ENCODE results near the gene FAM156A.
"Not testable (repeated sequence)": the region's sequence is repeated elsewhere in the genome, so short reads cannot be mapped to it uniquely, and the experiment has no call there.

FAM156A gene

GRCh38 chrX:52958113-52958959, at the start of gene FAM156A:
Gene FAM156A, minus strand, starts transcription at chrX:52958518. Its CDS starts 9,930 bp downstream, at chrX:52948588.
- not testable (repeated sequence) for DNase-seq

- DNase-seq, result no peak
Observed at GRCh38 chrX:53005327-53005726, 47.0 kb upstream of the FAM156A start.

- DNase-seq, result no peak
Observed at GRCh38 chrX:53004811-53005210, 46.5 kb upstream of the FAM156A start.

- no peak for DNase-seq
Observed at GRCh38 chrX:53004038-53004437, 45.7 kb upstream of the FAM156A start.

- DNase-seq, result no peak
Observed at GRCh38 chrX:53003111-53003510, 44.8 kb upstream of the FAM156A start.

GRCh38 chrX:53001958-53002357, 43.6 kb upstream of the FAM156A start:
- DNase-seq, result no peak

GRCh38 chrX:53000447-53001135, 42.3 kb upstream of the FAM156A start:
- no peak for DNase-seq

GRCh38 chrX:52995987-52996331, 37.6 kb upstream of the FAM156A start:
- DNase-seq, result no peak

- peak; percentile 85 for DNase-seq
Observed at GRCh38 chrX:52995135-52995986, 37.0 kb upstream of the FAM156A start.

GRCh38 chrX:52990848-52991247, 32.5 kb upstream of the FAM156A start:
- DNase-seq, result no peak

GRCh38 chrX:52990011-52990631, 31.8 kb upstream of the FAM156A start:
- peak; percentile 63 for DNase-seq

GRCh38 chrX:52988985-52989917, 30.9 kb upstream of the FAM156A start:
- no peak for DNase-seq

GRCh38 chrX:52983321-52984000, 25.1 kb upstream of the FAM156A start:
- DNase-seq, result no peak

- no peak for DNase-seq
Observed at GRCh38 chrX:52979993-52980392, 21.7 kb upstream of the FAM156A start.

- DNase-seq, result no peak
Observed at GRCh38 chrX:52979568-52979967, 21.2 kb upstream of the FAM156A start.

GRCh38 chrX:52977953-52978352, 19.6 kb upstream of the FAM156A start:
- DNase-seq, result no peak

GRCh38 chrX:52975576-52975975, 17.3 kb upstream of the FAM156A start:
- not testable (repeated sequence) for DNase-seq

- DNase-seq, result not testable (repeated sequence)
Observed at GRCh38 chrX:52974336-52974992, 16.1 kb upstream of the FAM156A start.

GRCh38 chrX:52967922-52968321, 9.6 kb upstream of the FAM156A start:
- not testable (repeated sequence) for DNase-seq

- DNase-seq, result not testable (repeated sequence)
Observed at GRCh38 chrX:52966993-52967738, 8.8 kb upstream of the FAM156A start.
